HEK293 (cell line): ENCODE results near the gene HEMK1.

Experiments used
- CTCF ChIA-PET: fragments of 350-600 bp; formaldehyde crosslinking; extraction: SDS; loops from one replicate; lab custom pipeline; 2021; ENCODE audit warnings: antibody characterized with exemption; lab: Yijun Ruan, JAX
- POLR2A ChIA-PET: fragments of 300-600 bp; formaldehyde crosslinking; extraction: SDS; loops from one replicate; lab custom pipeline; 2020; ENCODE audit warnings: antibody characterized with exemption, inconsistent platforms; lab: Yijun Ruan, JAX
- H3K27ac ChIP-seq: fragments of 200-500 bp; sonication (Bioruptor generic); 2 replicates; pipeline ENCODE4 v1.5.1; 2014; ENCODE audit warnings: low read depth, low read length, control low read depth, inconsistent platforms; ENCODE audit errors: extremely low read depth
- H3K36me3 ChIP-seq, 2 experiments: fragments of 200-500 bp in 1 of 2; sonication (Bioruptor generic) in 1 of 2; 1 replicate in 1 of 2; 2 replicates in 1 of 2; pipeline ENCODE4 v1.5.1; 2014 to 2017; ENCODE audit warnings: inconsistent platforms in 2 of 2, low read length in 2 of 2; ENCODE audit not compliant: control insufficient read depth in 2 of 2, insufficient read depth in 1 of 2
- H3K4me1 ChIP-seq: fragments of 200-500 bp; sonication (Bioruptor generic); 2 replicates; pipeline ENCODE4 v1.5.1; 2014; ENCODE audit warnings: mild to moderate bottlenecking, low read length, inconsistent platforms; ENCODE audit not compliant: control insufficient read depth, insufficient read depth
- H3K4me3 ChIP-seq: 2 replicates; pipeline ENCODE4 v1.5.1; 2011; ENCODE audit warnings: low read depth, mild to moderate bottlenecking, control low read depth, low read length, moderate library complexity
- H3K9me3 ChIP-seq: fragments of 200-500 bp; sonication (Bioruptor generic); 2 replicates; pipeline ENCODE4 v1.5.1; 2014; ENCODE audit warnings: low read depth, low read length, inconsistent platforms; ENCODE audit not compliant: control insufficient read depth, insufficient read depth
- BCL11A ChIP-seq: fragments of 450-650 bp; formaldehyde crosslinking; IDR thresholded peaks from 2 replicates; pipeline ENCODE4 v1.5.1; 2016; ENCODE audit warnings: low read depth, missing biosample characterization, missing genetic modification characterization
- CTCF ChIP-seq: fragments of 450-650 bp; formaldehyde crosslinking; IDR thresholded peaks from 2 replicates; pipeline ENCODE4 v1.5.1; 2016; ENCODE audit warnings: missing biosample characterization, missing genetic modification characterization
- EGR2 ChIP-seq: fragments of 450-650 bp; formaldehyde crosslinking; IDR thresholded peaks from 2 replicates; pipeline ENCODE4 v1.5.1; 2016; ENCODE audit warnings: low read depth, missing biosample characterization, missing genetic modification characterization
- PBX3 ChIP-seq: sonication (generic); formaldehyde crosslinking; IDR thresholded peaks from 2 replicates; pipeline ENCODE4 v1.8.1; 2022; ENCODE audit warnings: mild to moderate bottlenecking, moderate library complexity, missing genetic modification reagents
- SALL2 ChIP-seq: fragments of 450-650 bp; formaldehyde crosslinking; IDR thresholded peaks from 2 replicates; pipeline ENCODE4 v1.5.0; 2017; ENCODE audit warnings: missing biosample characterization, mild to moderate bottlenecking, missing genetic modification characterization, borderline replicate concordance
- TSHZ1 ChIP-seq: fragments of 450-650 bp; formaldehyde crosslinking; IDR thresholded peaks from 2 replicates; pipeline ENCODE4 v1.5.1; 2016; ENCODE audit warnings: missing biosample characterization, missing genetic modification characterization, borderline replicate concordance
- ZBTB20 ChIP-seq: fragments of 450-650 bp; formaldehyde crosslinking; IDR thresholded peaks from 2 replicates; pipeline ENCODE4 v1.5.1; 2016; ENCODE audit warnings: missing biosample characterization, missing genetic modification characterization
- ZFHX2 ChIP-seq: fragments of 450-650 bp; formaldehyde crosslinking; conservative IDR thresholded peaks from 2 replicates; pipeline ENCODE4 v1.5.1; 2016; ENCODE audit warnings: missing biosample characterization, missing genetic modification characterization
- ZNF148 ChIP-seq: fragments of 450-650 bp; formaldehyde crosslinking; IDR thresholded peaks from 2 replicates; pipeline ENCODE4 v1.5.0; 2017; ENCODE audit warnings: missing biosample characterization, missing genetic modification characterization, borderline replicate concordance
- ZNF19 ChIP-seq: fragments of 450-650 bp; formaldehyde crosslinking; IDR thresholded peaks from 2 replicates; pipeline ENCODE4; 2016; ENCODE audit warnings: missing biosample characterization, missing genetic modification characterization, low read depth
- ZNF24 ChIP-seq: fragments of 450-650 bp; formaldehyde crosslinking; IDR thresholded peaks from 2 replicates; pipeline ENCODE4 v1.5.1; 2016; ENCODE audit warnings: missing biosample characterization, missing genetic modification characterization
- ZNF248 ChIP-seq: fragments of 450-650 bp; formaldehyde crosslinking; IDR thresholded peaks from 2 replicates; pipeline ENCODE4 v1.5.1; 2017; ENCODE audit warnings: missing biosample characterization, missing genetic modification characterization
- ZNF266 ChIP-seq: fragments of 450-650 bp; formaldehyde crosslinking; IDR thresholded peaks from 2 replicates; pipeline ENCODE4 v1.5.1; 2016; ENCODE audit warnings: missing biosample characterization, missing genetic modification characterization, low read depth
- ZNF311 ChIP-seq: fragments of 450-650 bp; formaldehyde crosslinking; IDR thresholded peaks from 2 replicates; pipeline ENCODE4 v1.5.1; 2017; ENCODE audit warnings: missing biosample characterization, missing genetic modification characterization, borderline replicate concordance
- ZNF596 ChIP-seq: fragments of 450-650 bp; IDR thresholded peaks from 2 replicates; pipeline ENCODE4 v1.5.0; 2018; ENCODE audit warnings: missing biosample characterization, mild to moderate bottlenecking, missing genetic modification characterization, moderate library complexity
- ZNF704 ChIP-seq: fragments of 450-650 bp; formaldehyde crosslinking; IDR thresholded peaks from 2 replicates; pipeline ENCODE4 v1.5.1; 2016; ENCODE audit warnings: missing biosample characterization, missing genetic modification characterization
- ZNF76 ChIP-seq: fragments of 450-650 bp; formaldehyde crosslinking; IDR thresholded peaks from 2 replicates; pipeline ENCODE4; 2016; ENCODE audit warnings: low read depth, missing biosample characterization, missing genetic modification characterization, borderline replicate concordance

Gene HEMK1

GRCh38 chr3:50627407-50628051 is 58.2 kb downstream of the HEMK1 start (continued):
- TF ChIP-seq ZNF311 (tag by site-specific recombination) (no peak), ZBTB20 (tag by site-specific recombination) (0 out of 2 replicates have a peak, but pooled peaks have one; percentile 13), ZNF76 (tag by site-specific recombination) (no peak), TSHZ1 (no peak), CTCF (tag by site-specific recombination) (peak; percentile 52; the same call in 1 of the 2 replicates)

GRCh38 chr3:50628601-50629000 is 59.3 kb downstream of the HEMK1 start:
- POLR2A ChIA-PET = no interaction called here
- H3K4me3 ChIP-seq = no peak overlapping the region
- CTCF ChIA-PET = interaction anchor here (0.8 to 2.8 kb wide), 5 partner anchors 13 to 33 kb away, joined by 3 to 25 read pairs (median 5); no protein-coding TSS in a partner anchor
- peaks cover 2% of the 10 kb centered on the region for H3K4me1 ChIP-seq
- H3K36me3 ChIP-seq = peaks cover 0 to 12% of the 10 kb centered on the region in 2 experiments; a peak in 1 of 3 replicates
- H3K9me3 ChIP-seq = no peaks in the 10 kb centered on the region
- TF ChIP-seq ZNF248 (tag by site-specific recombination) (no peak), PBX3 (CRISPR knock-in tag) (no peak), EGR2 (tag by site-specific recombination) (peak; percentile 78), ZNF148 (tag by site-specific recombination) (no peak), ZNF266 (tag by site-specific recombination) (no peak), BCL11A (tag by site-specific recombination) (no peak), ZNF596 (no peak), ZNF19 (no peak), ZNF24 (tag by site-specific recombination) (no peak), ZNF704 (tag by site-specific recombination) (no peak), ZFHX2 (tag by site-specific recombination) (peak; percentile 67), SALL2 (no peak)
- H3K27ac ChIP-seq = no peak overlapping the region
